ENCODE results near the gene ZNF630. TPM values are rescaled to one million over a fixed set of nuclear protein-coding genes. Genes with fewer than 3 reads are reported as not detected.
"Not testable (repeated sequence)": the region's sequence is repeated elsewhere in the genome, so short reads cannot be mapped to it uniquely, and the experiment has no call there.

ZNF630 gene
- total RNA-seq, 1 donor from 2014 or later, result not detected

DNA sequence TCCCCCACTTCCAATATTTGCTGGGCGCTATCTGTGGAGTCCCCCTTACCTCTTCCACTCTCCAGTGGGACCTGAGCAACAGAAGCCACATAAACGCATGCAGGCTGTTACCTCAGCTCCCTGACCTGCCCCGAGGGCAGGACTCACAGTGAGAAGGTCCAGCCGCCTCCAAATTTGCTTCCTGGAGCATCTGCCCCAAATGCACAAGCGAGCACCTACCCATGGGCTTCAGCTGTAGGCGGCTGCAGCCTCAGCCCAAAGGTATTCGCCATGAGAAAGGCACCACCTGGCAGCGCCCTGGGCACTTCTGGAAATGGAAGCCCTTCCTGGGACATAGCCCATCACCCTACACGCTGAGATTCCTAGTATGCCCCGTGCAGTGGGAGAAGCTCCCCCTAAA is 41.2 kb downstream of the ZNF630 start:
- Mint-ChIP-seq H3K36me3 (ENCODE audit: low read depth) (no peaks in the 10 kb centered on the region), H3K27ac (no peak overlapping the region), H3K27me3 (no peaks in the 10 kb centered on the region), H3K9me3 (no peaks in the 10 kb centered on the region), H3K4me3 (no peak overlapping the region), H3K4me1 (no peaks in the 10 kb centered on the region)
- CTCF ChIA-PET, result no interaction called here
- no peak for DNase-seq
- TF ChIP-seq, protein P1, sequence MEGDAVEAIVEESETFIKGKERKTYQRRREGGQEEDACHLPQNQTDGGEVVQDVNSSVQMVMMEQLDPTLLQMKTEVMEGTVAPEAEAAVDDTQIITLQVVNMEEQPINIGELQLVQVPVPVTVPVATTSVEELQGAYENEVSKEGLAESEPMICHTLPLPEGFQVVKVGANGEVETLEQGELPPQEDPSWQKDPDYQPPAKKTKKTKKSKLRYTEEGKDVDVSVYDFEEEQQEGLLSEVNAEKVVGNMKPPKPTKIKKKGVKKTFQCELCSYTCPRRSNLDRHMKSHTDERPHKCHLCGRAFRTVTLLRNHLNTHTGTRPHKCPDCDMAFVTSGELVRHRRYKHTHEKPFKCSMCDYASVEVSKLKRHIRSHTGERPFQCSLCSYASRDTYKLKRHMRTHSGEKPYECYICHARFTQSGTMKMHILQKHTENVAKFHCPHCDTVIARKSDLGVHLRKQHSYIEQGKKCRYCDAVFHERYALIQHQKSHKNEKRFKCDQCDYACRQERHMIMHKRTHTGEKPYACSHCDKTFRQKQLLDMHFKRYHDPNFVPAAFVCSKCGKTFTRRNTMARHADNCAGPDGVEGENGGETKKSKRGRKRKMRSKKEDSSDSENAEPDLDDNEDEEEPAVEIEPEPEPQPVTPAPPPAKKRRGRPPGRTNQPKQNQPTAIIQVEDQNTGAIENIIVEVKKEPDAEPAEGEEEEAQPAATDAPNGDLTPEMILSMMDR (IDR thresholded peaks at IDR 0.05), result no peak
- POLR2A ChIA-PET, result no interaction called here
- intact Hi-C loops (cut with micrococcal nuclease), result no loop called here
- ATAC-seq (ENCODE audit: low read depth), result no peak

DNA sequence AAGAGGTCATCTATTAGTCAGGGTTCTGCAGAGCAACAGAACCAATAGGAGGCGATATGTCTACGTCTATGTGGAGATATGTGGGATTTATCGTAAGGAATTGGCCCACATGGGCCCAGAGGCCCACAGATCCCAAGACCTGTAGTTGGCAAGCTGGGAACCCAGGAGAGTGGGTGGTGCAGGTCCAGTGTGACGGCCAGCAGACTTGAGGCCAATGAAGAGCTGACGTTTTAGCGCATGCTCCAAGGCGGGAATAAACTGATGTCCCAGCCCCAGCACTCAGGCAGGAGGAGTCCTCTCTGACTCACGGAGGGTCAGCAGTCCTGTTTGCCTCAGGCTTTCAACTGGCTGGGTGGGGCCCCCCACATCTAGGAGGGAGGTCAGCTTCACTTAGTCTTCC is 43.3 kb downstream of the ZNF630 start:
- ATAC-seq (ENCODE audit: low read depth), result no peak
- TF ChIP-seq, protein P1 (IDR thresholded peaks at IDR 0.05), result no peak
- ChIA-PET POLR2A (no interaction called here), CTCF (no interaction called here)
- Mint-ChIP-seq H3K4me1 (no peaks in the 10 kb centered on the region), H3K36me3 (ENCODE audit: low read depth) (no peaks in the 10 kb centered on the region), H3K27me3 (no peaks in the 10 kb centered on the region), H3K27ac (no peak overlapping the region), H3K9me3 (no peaks in the 10 kb centered on the region), H3K4me3 (no peak overlapping the region)
- no peak for DNase-seq
- intact Hi-C loops (cut with micrococcal nuclease), result no loop called here

DNA sequence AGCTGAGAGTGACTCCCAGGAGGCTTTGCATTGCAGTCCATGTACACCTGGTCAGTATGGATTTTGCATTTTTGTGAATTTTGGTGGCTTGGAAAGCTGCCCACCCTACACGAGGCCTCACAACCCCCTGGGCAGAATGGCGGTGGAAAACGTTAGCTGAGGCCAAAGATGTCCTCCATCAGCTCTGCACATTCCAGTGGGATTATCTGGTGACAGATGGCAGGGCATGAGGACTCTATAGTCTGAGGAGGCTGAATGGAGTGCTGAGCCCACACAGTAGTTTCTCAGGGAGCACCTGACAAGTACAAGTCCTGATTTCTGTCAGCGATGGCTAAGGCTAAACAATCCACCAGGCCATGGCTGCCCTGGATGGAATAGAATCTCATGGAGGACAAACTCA is 43.9 kb downstream of the ZNF630 start:
- H3K27ac Mint-ChIP-seq; H3K36me3 Mint-ChIP-seq (ENCODE audit: low read depth); H3K4me3 Mint-ChIP-seq; POLR2A ChIA-PET; H3K9me3 Mint-ChIP-seq; H3K4me1 Mint-ChIP-seq; CTCF ChIA-PET; intact Hi-C loops (cut with micrococcal nuclease); ATAC-seq (ENCODE audit: low read depth); H3K27me3 Mint-ChIP-seq; DNase-seq: not testable (repeated sequence)

DNA sequence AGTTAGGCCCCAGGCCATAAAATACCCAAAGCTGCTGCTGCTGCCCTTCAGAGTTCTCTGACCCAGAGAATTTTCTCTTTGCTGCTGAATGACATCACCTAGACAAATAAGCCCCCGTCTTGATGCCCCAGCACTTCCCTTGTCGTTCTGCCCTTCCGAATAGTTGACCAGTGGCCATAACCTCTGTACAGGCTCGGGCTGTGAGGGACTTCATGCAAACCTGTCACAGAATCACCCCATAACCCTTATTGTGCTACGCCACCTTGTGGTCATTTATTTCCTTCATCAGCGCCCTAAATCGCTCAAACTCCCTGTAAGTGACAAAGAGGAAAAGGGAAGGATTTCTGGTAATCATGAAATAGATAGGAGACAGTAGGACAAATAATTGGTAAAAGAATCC is 45.9 kb downstream of the ZNF630 start:
- no peaks in the 10 kb centered on the region for H3K9me3 Mint-ChIP-seq
- DNase-seq (no peak), ATAC-seq (ENCODE audit: low read depth) (no peak)
- H3K27ac Mint-ChIP-seq, result no peak overlapping the region
- POLR2A ChIA-PET, result no interaction called here
- H3K36me3 Mint-ChIP-seq (ENCODE audit: low read depth), result no peaks in the 10 kb centered on the region
- H3K4me1 Mint-ChIP-seq, result no peaks in the 10 kb centered on the region
- no peaks in the 10 kb centered on the region for H3K27me3 Mint-ChIP-seq
- no peak overlapping the region for H3K4me3 Mint-ChIP-seq
- TF ChIP-seq, protein P1 (IDR thresholded peaks at IDR 0.05), result no peak
- CTCF ChIA-PET, result no interaction called here
- intact Hi-C loops (cut with micrococcal nuclease), result no loop called here

DNA sequence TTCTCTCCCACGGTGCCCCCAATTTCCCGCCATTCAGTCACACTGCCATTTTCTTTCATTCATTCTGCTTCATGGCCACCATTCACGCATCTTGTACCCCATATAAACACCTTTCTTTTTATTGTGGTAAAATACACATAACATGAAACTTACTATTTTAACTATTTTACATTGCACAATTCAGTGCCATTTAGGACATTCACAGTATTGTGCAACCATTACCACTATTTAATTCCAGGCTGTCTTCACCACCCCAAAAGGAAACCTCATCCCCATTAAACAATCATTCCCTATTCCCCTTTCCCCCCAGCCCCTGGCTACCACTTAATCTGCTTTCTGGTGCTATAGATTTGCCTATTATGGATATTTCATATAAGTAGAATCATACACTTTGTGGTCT is 48.7 kb downstream of the ZNF630 start:
- POLR2A ChIA-PET, result no interaction called here
- ATAC-seq (ENCODE audit: low read depth), result no peak
- TF ChIP-seq, protein P1 (IDR thresholded peaks at IDR 0.05), result no peak
- Mint-ChIP-seq H3K9me3 (no peaks in the 10 kb centered on the region), H3K4me3 (no peak overlapping the region), H3K4me1 (no peaks in the 10 kb centered on the region), H3K27ac (no peak overlapping the region), H3K27me3 (no peaks in the 10 kb centered on the region), H3K36me3 (ENCODE audit: low read depth) (no peaks in the 10 kb centered on the region)
- intact Hi-C loops (cut with micrococcal nuclease), result no loop called here
- CTCF ChIA-PET, result no interaction called here
- no peak for DNase-seq

DNA sequence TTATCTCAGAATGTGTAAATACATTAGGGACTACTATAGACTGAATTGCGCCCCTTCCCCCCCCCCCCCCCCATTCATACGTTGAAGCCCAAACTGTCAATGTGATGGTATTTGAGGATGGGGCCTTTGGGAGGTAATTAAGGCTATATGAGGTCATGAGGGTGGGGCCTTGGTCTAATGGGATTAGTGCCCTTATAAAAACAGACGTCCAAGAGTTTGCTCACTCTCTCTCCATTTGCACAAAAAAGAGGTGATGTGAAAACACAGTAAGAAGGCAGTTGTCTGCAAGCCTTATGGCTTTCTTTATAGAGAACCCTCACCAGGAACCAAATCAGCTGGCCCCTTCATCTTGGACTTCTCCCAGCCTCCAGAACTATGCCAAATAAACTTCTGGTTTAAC is 49.3 kb downstream of the ZNF630 start:
- Mint-ChIP-seq H3K9me3 (no peaks in the 10 kb centered on the region), H3K27me3 (no peaks in the 10 kb centered on the region), H3K4me1 (no peaks in the 10 kb centered on the region), H3K27ac (no peak overlapping the region), H3K4me3 (no peak overlapping the region), H3K36me3 (ENCODE audit: low read depth) (no peaks in the 10 kb centered on the region)
- POLR2A ChIA-PET, result no interaction called here
- TF ChIP-seq, protein P1 (IDR thresholded peaks at IDR 0.05), result no peak
- CTCF ChIA-PET, result no interaction called here
- intact Hi-C loops (cut with micrococcal nuclease), result no loop called here
- DNase-seq, result no peak
- ATAC-seq (ENCODE audit: low read depth), result no peak

All from activated B cell treated with CpG ODN at 0.5 μM for 24 hours (primary cell).